ENCODE data around the gene KCTD1. TPM values are rescaled to one million over a fixed set of nuclear protein-coding genes. Genes with fewer than 3 reads are reported as not detected.

Gene KCTD1
- total and polyA plus RNA-seq, 2 of the 4 experiments (the other 2 are of a cell fraction), result 5.0 to 5.8 TPM

DNA sequence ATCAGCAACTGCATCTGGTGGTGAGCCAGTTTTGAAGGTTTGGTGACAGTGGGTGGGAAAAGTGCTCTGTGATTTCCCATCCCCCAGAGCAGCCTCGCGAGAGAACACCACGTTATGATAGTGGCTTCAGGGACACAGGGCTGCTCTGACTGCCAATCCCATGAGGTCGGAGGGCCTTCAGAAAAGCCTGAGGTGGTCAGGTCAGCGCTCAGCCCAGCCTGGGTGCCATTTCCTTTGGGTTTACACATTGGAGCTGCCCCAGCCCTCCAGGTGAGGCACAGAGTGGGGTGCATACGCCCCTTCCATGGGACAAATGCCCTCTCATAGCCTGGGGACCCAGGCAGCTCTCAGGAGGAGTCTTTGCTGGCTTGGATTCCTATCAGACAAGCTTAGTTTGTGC lies 126.8 kb downstream of the KCTD1 start:
- Histone ChIP-seq H3K27ac (ENCODE audit: insufficient read depth, low read length) (no peak overlapping the region), H3K4ac (ENCODE audit: low read depth, low read length) (no peak overlapping the region), H3K4me3 (ENCODE audit: insufficient read depth, low read depth, low read length) (no peak overlapping the region), H3K79me1 (ENCODE audit: low read depth in 1 of 2, low read length in 2 of 2) (no peaks in the 10 kb centered on the region), H3K56ac (ENCODE audit: extremely low read depth, insufficient read depth, low read length) (no peak overlapping the region), H2AK5ac (ENCODE audit: low read depth, low read length) (no peak overlapping the region), H2AK9ac (replicated peaks; ENCODE audit: low read depth, low read length, poor library complexity) (no peak overlapping the region), H3K9ac (ENCODE audit: low read depth, low read length) (no peak overlapping the region), H3K23ac (ENCODE audit: low read depth, low read length) (no peak overlapping the region), H2BK120ac (ENCODE audit: low read depth, low read length) (no peak overlapping the region), H3K4me2 (ENCODE audit: low read depth, low read length) (no peak overlapping the region), H4K91ac (ENCODE audit: insufficient read depth, low read depth, low read length) (no peak overlapping the region), H4K8ac (ENCODE audit: low read depth in 2 of 2, low read length in 2 of 2) (no peak overlapping the region), H3K27me3 (ENCODE audit: control insufficient read depth, insufficient read depth, low read length) (peaks cover 11% of the 10 kb centered on the region), H4K20me1 (ENCODE audit: insufficient read depth, low read length) (no peaks in the 10 kb centered on the region), H3K18ac (ENCODE audit: low read depth, low read length) (no peak overlapping the region), H3K9me1 (ENCODE audit: insufficient read depth, low read length) (no peaks in the 10 kb centered on the region), H3K4me1 (ENCODE audit: control insufficient read depth, insufficient read depth, low read length) (no peaks in the 10 kb centered on the region), H2BK5ac (ENCODE audit: low read depth, low read length, poor library complexity, severe bottlenecking) (no peak overlapping the region), H2AFZ (replicated peaks; ENCODE audit: low read length, poor library complexity) (no peak overlapping the region), H2BK20ac (ENCODE audit: low read depth, low read length) (no peak overlapping the region), H3K9me3 (ENCODE audit: control insufficient read depth, insufficient read depth, low read length) (no peaks in the 10 kb centered on the region), H3K14ac (replicated peaks; ENCODE audit: low read depth, low read length) (no peak overlapping the region), H4K5ac (ENCODE audit: low read depth, low read length) (no peak overlapping the region), H2BK15ac (ENCODE audit: low read depth, low read length) (no peak overlapping the region), H3K36me3 (ENCODE audit: control insufficient read depth, insufficient read depth, low read length) (no peaks in the 10 kb centered on the region)
- dilution Hi-C loops (cut with HindIII; ENCODE audit: low sequenced_read_pairs, unreplicated experiment), result no loop called here
- CTCF ChIA-PET, result interaction anchor here (1.3 kb wide), 1 partner anchor 47 kb away, joined by 4 read pairs; no protein-coding TSS in a partner anchor
- in situ Hi-C loops (cut with MboI; ENCODE audit: low sequenced_read_pairs), result no loop called here
- POLR2A ChIA-PET (ENCODE audit: unreplicated experiment), result no interaction called here
- intact Hi-C loops (cut with micrococcal nuclease), result no loop called here
- TF ChIP-seq MAFK (IDR thresholded peaks at IDR 0.05; ENCODE audit: low read depth, low read length), result no peak
- no peak for TF ChIP-seq RCOR1 (IDR thresholded peaks at IDR 0.05; ENCODE audit: insufficient replicate concordance, low read length)
- TF ChIP-seq CTCF (conservative IDR thresholded peaks at IDR 0.05; ENCODE audit: low read depth, low read length), result no peak
- no peak for TF ChIP-seq USF2 (IDR thresholded peaks at IDR 0.05; ENCODE audit: low read depth, low read length)
- TF ChIP-seq POLR2A (IDR thresholded peaks at IDR 0.05; ENCODE audit: low read depth, low read length), result no peak
- no peak for TF ChIP-seq RAD21 (IDR thresholded peaks at IDR 0.05; ENCODE audit: low read length)
- TF ChIP-seq RFX5 (IDR thresholded peaks at IDR 0.05; ENCODE audit: low read depth, low read length), result no peak
- no peak for TF ChIP-seq NFE2L2 (IDR thresholded peaks at IDR 0.05; ENCODE audit: low read depth, low read length)
- TF ChIP-seq CEBPB (IDR thresholded peaks at IDR 0.05; ENCODE audit: low read depth, low read length), result no peak
- TF ChIP-seq FOS (IDR thresholded peaks at IDR 0.05; ENCODE audit: low read depth, low read length), result no peak
- no peak for TF ChIP-seq MXI1 (IDR thresholded peaks at IDR 0.05; ENCODE audit: borderline replicate concordance, low read depth, low read length)
- TF ChIP-seq SMC3 (IDR thresholded peaks at IDR 0.05; ENCODE audit: low read depth, low read length), result no peak
- no peak for TF ChIP-seq CHD1 (IDR thresholded peaks at IDR 0.05; ENCODE audit: low read depth, low read length)
- no peak for TF ChIP-seq BHLHE40 (IDR thresholded peaks at IDR 0.05; ENCODE audit: low read depth, low read length)
- TF ChIP-seq MAZ (IDR thresholded peaks at IDR 0.05; ENCODE audit: borderline replicate concordance, low read depth, low read length), result no peak
- TF ChIP-seq, protein P1, sequence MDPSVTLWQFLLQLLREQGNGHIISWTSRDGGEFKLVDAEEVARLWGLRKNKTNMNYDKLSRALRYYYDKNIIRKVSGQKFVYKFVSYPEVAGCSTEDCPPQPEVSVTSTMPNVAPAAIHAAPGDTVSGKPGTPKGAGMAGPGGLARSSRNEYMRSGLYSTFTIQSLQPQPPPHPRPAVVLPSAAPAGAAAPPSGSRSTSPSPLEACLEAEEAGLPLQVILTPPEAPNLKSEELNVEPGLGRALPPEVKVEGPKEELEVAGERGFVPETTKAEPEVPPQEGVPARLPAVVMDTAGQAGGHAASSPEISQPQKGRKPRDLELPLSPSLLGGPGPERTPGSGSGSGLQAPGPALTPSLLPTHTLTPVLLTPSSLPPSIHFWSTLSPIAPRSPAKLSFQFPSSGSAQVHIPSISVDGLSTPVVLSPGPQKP (IDR thresholded peaks at IDR 0.05; ENCODE audit: borderline replicate concordance, low read depth, low read length), result no peak
- no peak for ATAC-seq (ENCODE audit: low read depth)
- no TSS peak for BruUV-seq (replicated peaks)
- 83% methylated on average over 1 of the region's 6 CpGs; no CpG with 5 or more reads in 1 of the 2 experiments for WGBS, 2 experiments (ENCODE audit: extremely low coverage in 2 of 2, insufficient read length in 1 of 2)
- no peak for DNase-seq
